Trophoblast cell (in vitro differentiated cells and primary cell): ENCODE data around the gene ELL2.
A peak's percentile ranks its signal among the peaks of the same experiment; 100 is the strongest.

Experiments
- DNase-seq, 2 donors: peaks; one replicate each; pipeline ENCODE4 v3.0.0-alpha.2; 2016
- H2AFZ ChIP-seq: 2 replicates; pipeline ENCODE4 v1.6.1; 2013; ENCODE audit warnings: low read length, moderate library complexity, mild to moderate bottlenecking; ENCODE audit not compliant: insufficient read depth, poor library complexity
- H2AK5ac ChIP-seq: 2 replicates; pipeline ENCODE4 v1.6.1; 2013; ENCODE audit warnings: mild to moderate bottlenecking, low read length
- H2BK120ac ChIP-seq: 2 replicates; pipeline ENCODE4 v1.6.1; 2013; ENCODE audit warnings: low read length, mild to moderate bottlenecking, moderate library complexity; ENCODE audit not compliant: insufficient read depth, poor library complexity
- H2BK12ac ChIP-seq: 2 replicates; pipeline ENCODE4 v1.6.1; 2013; ENCODE audit warnings: mild to moderate bottlenecking, low read length, moderate library complexity
- H2BK5ac ChIP-seq: 2 replicates; pipeline ENCODE4 v1.6.1; 2013; ENCODE audit warnings: low read length, low read depth, moderate library complexity, mild to moderate bottlenecking; ENCODE audit not compliant: poor library complexity
- H3K14ac ChIP-seq: 2 replicates; pipeline ENCODE4 v1.6.1; 2013; ENCODE audit warnings: mild to moderate bottlenecking, low read length
- H3K18ac ChIP-seq: 2 replicates; pipeline ENCODE4 v1.6.1; 2013; ENCODE audit warnings: mild to moderate bottlenecking, low read length
- H3K23ac ChIP-seq: 2 replicates; pipeline ENCODE4 v1.6.1; 2013; ENCODE audit warnings: low read length
- H3K27ac ChIP-seq: 2 replicates; pipeline ENCODE4 v1.5.1; 2013; ENCODE audit warnings: low read depth, mild to moderate bottlenecking, inconsistent platforms, low read length, moderate library complexity
- H3K27me3 ChIP-seq: 2 replicates; pipeline ENCODE4 v1.6.1; 2013; ENCODE audit warnings: inconsistent platforms, mild to moderate bottlenecking, low read length, moderate library complexity; ENCODE audit not compliant: insufficient read depth
- H3K36me3 ChIP-seq, 2 experiments: 1 replicate in 1 of 2; 2 replicates in 1 of 2; pipeline ENCODE4 v1.6.1; 2013; ENCODE audit warnings: low read length in 2 of 2, mild to moderate bottlenecking in 2 of 2, moderate library complexity in 1 of 2; ENCODE audit not compliant: insufficient read depth in 2 of 2, control insufficient read depth in 1 of 2
- H3K4ac ChIP-seq: 2 replicates; pipeline ENCODE4 v1.6.1; 2013; ENCODE audit warnings: low read depth, mild to moderate bottlenecking, low read length, moderate library complexity
- H3K4me1 ChIP-seq, 2 experiments: 1 replicate in 1 of 2; 2 replicates in 1 of 2; pipeline ENCODE4 v1.6.1; 2013; ENCODE audit warnings: low read length in 2 of 2, mild to moderate bottlenecking in 2 of 2, moderate library complexity in 1 of 2; ENCODE audit not compliant: insufficient read depth in 2 of 2, control insufficient read depth in 1 of 2
- H3K4me2 ChIP-seq: 2 replicates; pipeline ENCODE4 v1.6.1; 2013; ENCODE audit warnings: inconsistent platforms, mild to moderate bottlenecking, low read length, moderate library complexity
- H3K4me3 ChIP-seq: 2 replicates; pipeline ENCODE4 v1.5.1; 2013; ENCODE audit warnings: mild to moderate bottlenecking, low read depth, low read length, inconsistent platforms
- H3K79me1 ChIP-seq: one replicate; pipeline ENCODE4 v1.6.1; 2013; ENCODE audit warnings: low read length
- H3K79me2 ChIP-seq: 2 replicates; pipeline ENCODE4 v1.6.1; 2013; ENCODE audit warnings: low read length, mild to moderate bottlenecking; ENCODE audit not compliant: control insufficient read depth, insufficient read depth, poor library complexity
- H3K9ac ChIP-seq: 2 replicates; pipeline ENCODE4 v1.6.1; 2013; ENCODE audit warnings: mild to moderate bottlenecking, low read length
- H3K9me3 ChIP-seq: 2 replicates; pipeline ENCODE4 v1.6.1; 2013; ENCODE audit warnings: low read depth, mild to moderate bottlenecking, control low read depth, inconsistent platforms, low read length; ENCODE audit not compliant: insufficient read depth
- H4K12ac ChIP-seq: 2 replicates; pipeline ENCODE4 v1.6.1; 2013; ENCODE audit warnings: low read depth, mild to moderate bottlenecking, low read length, moderate library complexity
- H4K8ac ChIP-seq: 2 replicates; pipeline ENCODE4 v1.6.1; 2013; ENCODE audit warnings: low read depth, mild to moderate bottlenecking, low read length, moderate library complexity
- H4K91ac ChIP-seq: one replicate; pipeline ENCODE4 v1.6.1; 2013; ENCODE audit warnings: low read depth, mild to moderate bottlenecking, low read length, moderate library complexity
- WGBS: extraction: QIAGEN DNeasy Blood & Tissue Kit; methylation state at CpG from one replicate; pipeline ENCODE4 v1.1.7; 2013; ENCODE audit warnings: missing lambda C conversion rate; ENCODE audit not compliant: insufficient read length, insufficient coverage; ENCODE audit errors: extremely low coverage; 5-methylcytosine and 5-hydroxymethylcytosine counted together

ELL2 gene

DNA sequence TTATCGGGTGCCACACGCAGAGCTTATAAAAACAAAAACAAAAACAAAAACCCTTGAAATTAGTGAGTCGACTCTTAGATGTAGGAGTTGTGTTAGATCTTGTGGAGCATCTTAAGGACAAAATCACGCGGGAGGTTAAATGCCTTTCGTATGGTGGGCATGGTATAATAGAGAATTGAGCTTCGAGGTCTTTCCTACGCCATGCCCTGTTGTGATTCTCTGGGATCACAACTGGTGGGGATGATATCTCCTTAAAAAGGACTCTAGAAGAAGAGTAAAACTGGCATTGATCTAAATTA lies 773 bp upstream of the ELL2 start:
- WGBS, result no CpG with 5 or more reads among the region's 8 CpGs

DNA sequence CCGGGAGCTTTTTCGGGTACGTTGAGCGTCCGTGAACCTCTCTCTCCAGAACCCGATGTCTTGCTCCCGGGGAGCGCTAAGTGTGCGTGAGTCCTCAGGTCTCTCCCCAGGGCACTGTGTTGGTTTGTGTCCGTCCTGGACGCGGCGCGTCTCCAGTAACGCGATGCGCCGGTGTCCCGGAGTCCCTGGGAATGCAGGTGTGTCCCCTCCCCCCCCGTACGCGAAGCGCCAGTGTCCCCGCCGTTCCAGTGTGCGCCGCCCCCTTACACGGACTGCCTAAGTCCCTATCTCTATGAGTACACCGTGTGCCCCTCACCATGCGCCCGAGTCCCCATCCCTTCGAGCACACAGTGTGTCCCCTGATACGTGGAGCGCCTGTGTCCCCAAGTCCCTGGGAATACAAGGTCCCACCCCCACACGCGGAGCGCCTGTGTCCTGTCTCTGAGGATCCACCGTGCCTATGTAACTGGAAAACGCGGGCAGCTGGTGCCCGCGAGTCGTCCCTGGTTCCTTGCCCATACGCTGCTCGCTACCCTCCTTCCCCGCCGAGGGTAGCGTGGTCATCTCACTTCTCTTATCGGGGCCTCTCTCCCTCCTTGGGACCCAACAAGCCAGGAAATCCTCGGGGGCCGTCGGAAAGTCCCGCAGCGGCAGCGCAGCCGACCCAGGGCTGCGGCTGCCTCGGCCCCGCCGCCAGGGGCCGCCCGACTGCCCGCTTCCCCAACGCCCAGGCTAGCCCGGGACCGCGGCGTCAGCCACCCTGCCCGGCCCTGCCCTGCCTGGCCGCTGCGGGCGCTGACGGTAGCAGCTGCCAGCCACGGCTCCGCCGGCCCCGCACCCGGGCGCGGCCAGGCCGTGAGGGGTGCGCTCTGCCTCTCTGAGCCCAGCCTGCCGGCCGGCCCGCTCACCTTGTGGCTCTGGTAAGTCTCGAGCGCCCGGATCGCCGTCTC lies 709 bp downstream of the ELL2 start:
- Histone ChIP-seq H3K27me3 (no peaks in the 10 kb centered on the region), H3K9ac (peak overlapping the region; percentile 86)

More for the DNA sequence above, 773 bp upstream of the ELL2 start:
- Histone ChIP-seq H3K79me2 (peaks cover 11% of the 10 kb centered on the region), H3K79me1 (peaks cover 15% of the 10 kb centered on the region), H2AFZ (no peak overlapping the region), H2BK120ac (no peak overlapping the region), H3K36me3 (no peaks in the 10 kb centered on the region), H3K4me2 (peak overlapping the region; percentile 38), H3K18ac (no peak overlapping the region), H3K14ac (no peak overlapping the region), H3K4me1 (peaks cover 14 to 22% of the 10 kb centered on the region in 2 experiments), H2BK5ac (no peak overlapping the region), H3K27me3 (no peaks in the 10 kb centered on the region), H3K4ac (no peak overlapping the region), H3K9ac (no peak overlapping the region), H3K27ac (peak overlapping the region; percentile 68), H4K91ac (peak overlapping the region; percentile 23), H2BK12ac (no peak overlapping the region), H2AK5ac (no peak overlapping the region), H4K8ac (no peak overlapping the region), H3K9me3 (no peaks in the 10 kb centered on the region), H3K23ac (no peak overlapping the region), H3K4me3 (no peak overlapping the region), H4K12ac (no peak overlapping the region)
- no peak for DNase-seq

DNA sequence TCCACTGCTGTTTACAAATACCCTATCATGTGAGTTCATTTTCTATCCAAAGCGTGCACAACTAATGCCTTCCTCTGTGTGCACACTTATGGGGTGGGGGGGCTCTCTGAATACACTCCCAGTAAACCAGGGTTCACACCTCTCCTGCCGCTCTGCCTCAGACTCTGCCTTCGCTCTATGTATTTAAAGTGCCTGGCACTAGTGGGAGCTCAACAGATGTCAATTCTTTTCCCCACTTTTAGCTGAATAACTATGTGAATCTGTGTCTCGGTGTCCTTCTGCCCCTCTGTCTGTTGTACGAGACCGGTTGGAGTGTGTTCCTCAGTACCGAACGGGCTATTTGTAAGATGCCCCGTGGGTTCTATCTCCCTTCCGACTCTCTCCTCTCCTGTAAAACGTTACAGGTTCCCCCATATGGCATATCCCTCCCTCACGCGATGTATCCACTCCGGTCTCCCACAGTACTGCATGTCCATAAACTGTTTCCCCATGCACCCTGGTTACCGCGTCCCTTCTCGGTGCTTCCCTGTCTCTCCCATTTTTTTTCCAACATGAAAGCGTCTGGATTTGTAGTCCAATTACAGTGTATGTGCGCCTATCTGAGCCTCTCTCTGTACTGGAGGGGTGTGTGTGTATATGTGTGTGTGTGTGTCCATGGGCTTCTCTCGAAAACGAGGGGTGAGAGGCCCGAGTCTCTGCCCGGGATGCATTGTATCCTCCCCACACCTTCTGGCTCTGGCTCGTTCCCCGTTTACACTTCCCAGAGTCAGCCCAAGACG lies 1.6 kb downstream of the ELL2 start:
- Histone ChIP-seq H3K79me2 (peaks cover 11% of the 10 kb centered on the region), H3K36me3 (no peaks in the 10 kb centered on the region), H2AK5ac (no peak overlapping the region), H3K4me2 (peak overlapping the region; percentile 84), H2BK120ac (no peak overlapping the region), H3K9me3 (no peaks in the 10 kb centered on the region), H4K91ac (no peak overlapping the region), H2BK5ac (no peak overlapping the region), H3K4me1 (peaks cover 14 to 22% of the 10 kb centered on the region in 2 experiments), H3K4ac (no peak overlapping the region), H3K9ac (peak overlapping the region; percentile 23), H4K8ac (no peak overlapping the region), H3K18ac (peak overlapping the region; percentile 89), H3K23ac (no peak overlapping the region), H3K27ac (no peak overlapping the region), H3K14ac (no peak overlapping the region), H3K4me3 (peak overlapping the region; percentile 92), H3K79me1 (peaks cover 15% of the 10 kb centered on the region), H2BK12ac (no peak overlapping the region), H2AFZ (no peak overlapping the region), H4K12ac (no peak overlapping the region), H3K27me3 (no peaks in the 10 kb centered on the region)
- no CpG with 5 or more reads among the region's 26 CpGs for WGBS
- no peak for DNase-seq

More for the DNA sequence above, 709 bp downstream of the ELL2 start:
- peak overlapping the region; percentile 93 for H3K18ac ChIP-seq
- peak overlapping the region; percentile 64 for H4K91ac ChIP-seq
- H3K79me2 ChIP-seq, result peaks cover 11% of the 10 kb centered on the region
- no peak overlapping the region for H2BK12ac ChIP-seq
- peak overlapping the region; percentile 84 for H3K4me2 ChIP-seq
- peaks cover 15% of the 10 kb centered on the region for H3K79me1 ChIP-seq
- H4K12ac ChIP-seq, result peak overlapping the region; percentile 71
- H3K4ac ChIP-seq, result peak overlapping the region; percentile 42
- no CpG with 5 or more reads among the region's 90 CpGs for WGBS
- peak; percentile 84 to 87 for DNase-seq
- H2AFZ ChIP-seq, result peak overlapping the region; percentile 94
- no peak overlapping the region for H3K23ac ChIP-seq
- peak overlapping the region; percentile 92 for H3K4me3 ChIP-seq
- peak overlapping the region; percentile 51 for H3K27ac ChIP-seq
- H3K4me1 ChIP-seq, result peaks cover 14 to 22% of the 10 kb centered on the region in 2 experiments
- H2BK5ac ChIP-seq, result peak overlapping the region; percentile 81
- H3K14ac ChIP-seq, result peak overlapping the region; percentile 94
- H4K8ac ChIP-seq, result peak overlapping the region; percentile 72
- H3K36me3 ChIP-seq, result no peaks in the 10 kb centered on the region
- no peak overlapping the region for H2AK5ac ChIP-seq
- H3K9me3 ChIP-seq, result no peaks in the 10 kb centered on the region
- H2BK120ac ChIP-seq, result peak overlapping the region; percentile 56

DNA sequence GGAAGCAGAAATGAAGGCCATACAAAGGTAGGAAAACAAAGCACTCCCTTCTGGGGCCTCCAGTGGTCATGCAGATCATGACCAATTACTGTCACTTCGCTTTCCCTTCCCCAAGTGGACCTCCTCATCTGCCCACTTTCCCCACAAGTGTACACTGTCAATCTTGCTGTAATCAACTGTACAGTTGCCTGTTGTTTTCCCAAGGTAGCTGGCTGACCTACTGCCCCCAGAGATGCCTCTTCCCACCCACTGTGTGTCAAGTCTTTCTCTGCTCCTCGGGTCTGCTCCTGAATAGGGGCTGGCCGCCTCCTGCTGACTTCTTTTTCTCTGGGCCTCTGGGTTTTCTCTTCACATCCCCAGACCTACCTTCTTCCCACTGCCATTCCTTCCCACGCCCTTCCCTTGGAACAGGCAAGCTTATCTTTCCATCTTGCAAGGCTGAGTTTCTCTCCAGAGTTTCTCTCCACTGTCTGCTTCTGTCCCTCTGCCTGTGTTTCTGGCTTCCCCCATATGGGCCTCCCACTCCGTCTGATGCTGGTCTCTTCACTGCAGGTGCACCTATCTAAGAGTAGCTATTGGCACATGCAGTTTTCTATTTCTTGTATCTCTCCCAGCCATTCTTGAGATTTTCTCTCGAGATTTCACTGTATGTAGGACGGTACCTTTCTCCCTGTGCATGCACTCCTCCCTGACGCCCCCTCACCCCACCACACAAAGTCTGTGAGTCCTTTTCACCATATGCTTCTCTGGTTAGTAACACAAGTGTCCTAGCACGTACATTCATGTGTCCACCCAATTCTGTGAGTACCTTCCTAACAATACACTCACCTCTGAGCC lies 2.4 kb downstream of the ELL2 start:
- WGBS, result no CpG with 5 or more reads among the region's 9 CpGs
- H2AK5ac ChIP-seq, result no peak overlapping the region
- H2BK12ac ChIP-seq, result no peak overlapping the region
- H3K36me3 ChIP-seq, result no peaks in the 10 kb centered on the region
- H3K9ac ChIP-seq, result no peak overlapping the region
- H4K8ac ChIP-seq, result no peak overlapping the region
- no peaks in the 10 kb centered on the region for H3K27me3 ChIP-seq
- peak; percentile 54 to 67 for DNase-seq
- H3K9me3 ChIP-seq, result no peaks in the 10 kb centered on the region
- H3K23ac ChIP-seq, result no peak overlapping the region
- H3K79me2 ChIP-seq, result peaks cover 11% of the 10 kb centered on the region
- H2AFZ ChIP-seq, result no peak overlapping the region
- no peak overlapping the region for H2BK120ac ChIP-seq
- no peak overlapping the region for H3K14ac ChIP-seq
- H2BK5ac ChIP-seq, result no peak overlapping the region
- H3K4me1 ChIP-seq, result peaks cover 14 to 22% of the 10 kb centered on the region in 2 experiments
- H4K91ac ChIP-seq, result no peak overlapping the region
- no peak overlapping the region for H3K18ac ChIP-seq
- H3K4ac ChIP-seq, result peak overlapping the region; percentile 17
- H3K79me1 ChIP-seq, result peaks cover 15% of the 10 kb centered on the region
- no peak overlapping the region for H4K12ac ChIP-seq
- peak overlapping the region; percentile 84 for H3K4me2 ChIP-seq
- no peak overlapping the region for H3K27ac ChIP-seq
- H3K4me3 ChIP-seq, result no peak overlapping the region
